Activated naive CD8-positive, alpha-beta T cell (primary cell): ENCODE measurements around the gene NUDCD3.

Experiments used
- H3K27ac Mint-ChIP-seq: one replicate; pipeline ENCODE4 v1.8.0; 2021; ENCODE audit warnings: mixed read lengths
- H3K27me3 Mint-ChIP-seq: one replicate; pipeline ENCODE4 v1.8.0; 2021; ENCODE audit warnings: mixed read lengths
- H3K36me3 Mint-ChIP-seq: one replicate; pipeline ENCODE4 v1.8.0; 2021; ENCODE audit warnings: mixed read lengths
- H3K4me1 Mint-ChIP-seq: one replicate; pipeline ENCODE4 v1.8.0; 2021; ENCODE audit warnings: low read depth, mixed read lengths
- H3K4me3 Mint-ChIP-seq: one replicate; pipeline ENCODE4 v1.8.0; 2021; ENCODE audit warnings: mild to moderate bottlenecking, mixed read lengths
- H3K9me3 Mint-ChIP-seq: one replicate; pipeline ENCODE4 v1.8.0; 2021; ENCODE audit warnings: low read depth, mixed read lengths

Gene NUDCD3

DNA sequence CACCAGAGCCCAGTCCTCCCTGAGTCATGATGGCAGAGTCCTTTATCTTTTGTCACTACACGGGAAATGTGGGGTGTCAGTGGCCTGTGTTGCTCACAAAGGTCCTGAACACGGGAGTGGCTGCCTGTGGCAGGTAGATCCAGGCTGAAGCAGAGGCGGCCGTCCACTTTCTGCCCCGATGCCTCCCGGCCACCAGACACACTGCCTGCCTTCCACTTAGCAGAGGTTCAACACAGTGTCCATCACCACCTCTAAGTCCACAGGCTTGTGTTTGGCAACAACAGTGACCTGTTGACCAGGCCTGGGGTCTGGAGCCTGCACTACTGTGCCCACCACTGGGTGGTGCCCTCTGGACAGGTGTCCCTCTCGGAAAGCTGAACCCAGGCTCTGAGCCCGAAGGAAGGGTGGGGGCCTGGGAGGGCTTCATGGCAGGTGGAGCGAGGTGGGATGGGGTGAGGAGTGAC, 115.2 kb downstream of the NUDCD3 start:
- H3K4me3 Mint-ChIP-seq, result no peak overlapping the region

DNA sequence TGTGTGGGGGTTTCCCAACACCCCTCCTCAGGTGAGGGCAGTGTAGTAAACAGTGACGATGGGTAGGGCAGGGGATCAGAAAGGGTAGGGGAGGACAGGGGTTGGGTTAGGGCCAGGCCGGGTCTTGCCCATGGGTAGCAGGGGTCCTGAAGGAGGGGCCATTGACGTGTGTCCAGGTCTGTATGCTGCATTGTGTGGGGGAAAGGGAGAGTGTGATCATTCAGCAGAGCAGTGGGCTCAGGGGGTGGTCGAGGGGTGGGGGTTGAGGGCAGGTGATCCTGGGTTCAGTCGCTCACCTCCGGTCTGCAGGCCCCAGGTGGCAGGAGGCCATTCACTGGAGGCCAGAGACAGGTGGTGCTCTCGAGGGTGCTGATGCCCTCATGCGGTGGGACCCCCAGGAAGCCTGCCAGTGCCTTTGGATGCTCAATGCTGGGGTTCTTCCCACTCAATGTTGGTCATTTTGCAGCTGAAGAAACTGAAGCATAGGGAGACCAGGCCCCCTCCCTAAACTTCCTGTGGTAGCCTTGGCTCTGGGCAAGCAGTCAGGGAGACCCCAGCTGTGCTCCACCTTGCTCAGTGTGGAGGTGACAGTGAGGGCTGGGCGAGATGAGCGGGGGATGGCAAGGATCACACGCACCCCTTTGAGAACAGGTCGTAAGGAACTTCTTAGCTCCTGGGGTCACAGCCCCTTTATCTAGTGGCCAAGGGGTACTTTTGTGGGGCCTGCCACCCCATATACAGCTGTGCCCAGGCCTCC, 116.3 kb downstream of the NUDCD3 start:
- no peak overlapping the region for H3K4me3 Mint-ChIP-seq
- no peaks in the 10 kb centered on the region for H3K27me3 Mint-ChIP-seq
- peaks cover 8% of the 10 kb centered on the region for H3K4me1 Mint-ChIP-seq
- peaks cover 3% of the 10 kb centered on the region for H3K9me3 Mint-ChIP-seq
- no peaks in the 10 kb centered on the region for H3K36me3 Mint-ChIP-seq
- H3K27ac Mint-ChIP-seq, result no peak overlapping the region

More for the DNA sequence above, 115.2 kb downstream of the NUDCD3 start:
- Mint-ChIP-seq H3K9me3 (no peaks in the 10 kb centered on the region), H3K27me3 (no peaks in the 10 kb centered on the region), H3K4me1 (peaks cover 2% of the 10 kb centered on the region), H3K36me3 (no peaks in the 10 kb centered on the region), H3K27ac (no peak overlapping the region)

DNA sequence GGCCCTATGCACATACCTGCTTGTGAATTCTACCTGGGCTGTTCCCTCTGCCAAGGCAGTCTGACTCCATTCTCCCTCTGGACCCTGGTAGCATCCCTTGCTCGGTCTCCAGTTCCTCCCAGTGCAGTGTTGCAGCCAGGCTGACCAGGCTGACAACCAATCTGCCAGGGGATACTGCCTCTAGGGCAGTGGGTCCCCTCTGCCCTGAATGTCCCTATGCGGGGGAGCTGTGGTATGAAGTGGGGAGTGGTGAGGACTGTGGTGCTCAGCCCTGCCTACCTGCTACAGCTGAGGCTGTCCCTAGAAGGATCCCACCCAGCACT, 117.1 kb downstream of the NUDCD3 start:
- H3K4me3 Mint-ChIP-seq, result no peak overlapping the region
- peaks cover 5% of the 10 kb centered on the region for H3K27me3 Mint-ChIP-seq

DNA sequence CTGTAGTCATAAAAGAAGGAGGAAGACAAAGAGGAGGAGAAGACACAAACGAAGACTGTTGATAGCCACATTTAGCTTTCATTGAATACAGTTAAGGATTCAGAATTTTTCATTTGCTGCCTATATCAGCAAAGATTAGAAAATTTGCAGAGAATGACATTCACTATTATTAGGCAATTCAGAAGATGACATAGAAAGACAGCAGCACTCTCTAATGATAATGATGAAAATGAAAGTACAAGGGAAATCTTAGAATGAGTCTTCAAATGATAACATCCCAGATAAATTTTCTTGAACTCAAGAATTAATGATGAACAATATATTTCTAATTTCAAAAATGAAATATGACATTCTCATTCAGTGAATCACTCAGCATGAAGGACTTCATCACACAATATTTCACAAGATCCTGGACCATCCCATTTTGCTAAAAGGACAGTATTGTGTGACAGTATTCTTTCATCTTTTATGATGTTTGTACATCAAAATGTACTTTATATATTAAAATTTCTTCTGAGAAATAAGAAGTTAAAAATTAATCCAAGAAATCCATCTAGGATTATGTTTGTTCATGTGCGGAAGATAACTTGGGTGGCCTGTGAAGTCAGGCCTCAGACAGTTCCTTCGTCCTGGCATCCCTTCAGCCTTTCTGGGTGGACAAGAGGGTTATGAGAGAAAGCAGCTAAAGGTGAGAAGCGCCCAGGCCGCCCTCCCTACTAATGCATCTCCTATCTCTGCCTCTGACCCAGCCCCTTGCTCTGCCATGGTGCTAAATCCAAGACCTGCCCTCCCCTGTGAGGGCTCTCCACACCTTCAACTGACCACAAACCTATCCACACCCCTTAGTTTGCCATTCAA, 117.7 kb downstream of the NUDCD3 start:
- Mint-ChIP-seq H3K36me3 (no peaks in the 10 kb centered on the region), H3K4me1 (peaks cover 10% of the 10 kb centered on the region), H3K9me3 (peaks cover 5% of the 10 kb centered on the region), H3K4me3 (no peak overlapping the region), H3K27me3 (peaks cover 5% of the 10 kb centered on the region), H3K27ac (no peak overlapping the region)

More for the DNA sequence above, 117.1 kb downstream of the NUDCD3 start:
- H3K36me3 Mint-ChIP-seq, result no peaks in the 10 kb centered on the region
- H3K27ac Mint-ChIP-seq, result no peak overlapping the region
- peaks cover 10% of the 10 kb centered on the region for H3K4me1 Mint-ChIP-seq
- H3K9me3 Mint-ChIP-seq, result peaks cover 5% of the 10 kb centered on the region

DNA sequence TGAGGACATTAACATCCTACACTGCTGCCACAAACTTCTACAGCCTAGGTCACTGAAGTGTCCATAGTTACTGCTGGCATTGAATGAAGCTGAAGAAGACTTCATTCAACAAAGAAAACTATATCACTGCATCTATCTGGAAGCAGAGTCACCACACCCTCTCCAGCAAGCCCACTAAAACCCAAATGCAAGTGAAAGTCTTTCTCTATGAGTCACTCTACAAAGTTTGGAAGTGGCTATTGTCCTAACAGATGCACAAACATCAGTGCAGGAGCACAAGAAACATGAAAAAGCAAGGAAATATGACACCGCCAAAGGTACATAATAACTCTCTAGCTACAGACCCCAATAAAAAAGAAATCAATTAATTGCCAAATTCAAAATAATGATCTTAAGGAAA, 121.6 kb downstream of the NUDCD3 start:
- peaks cover 10% of the 10 kb centered on the region for H3K4me1 Mint-ChIP-seq
- H3K27me3 Mint-ChIP-seq, result peaks cover 10% of the 10 kb centered on the region
- no peak overlapping the region for H3K4me3 Mint-ChIP-seq
- no peak overlapping the region for H3K27ac Mint-ChIP-seq
- peaks cover 2% of the 10 kb centered on the region for H3K36me3 Mint-ChIP-seq
- H3K9me3 Mint-ChIP-seq, result peaks cover 5% of the 10 kb centered on the region

DNA sequence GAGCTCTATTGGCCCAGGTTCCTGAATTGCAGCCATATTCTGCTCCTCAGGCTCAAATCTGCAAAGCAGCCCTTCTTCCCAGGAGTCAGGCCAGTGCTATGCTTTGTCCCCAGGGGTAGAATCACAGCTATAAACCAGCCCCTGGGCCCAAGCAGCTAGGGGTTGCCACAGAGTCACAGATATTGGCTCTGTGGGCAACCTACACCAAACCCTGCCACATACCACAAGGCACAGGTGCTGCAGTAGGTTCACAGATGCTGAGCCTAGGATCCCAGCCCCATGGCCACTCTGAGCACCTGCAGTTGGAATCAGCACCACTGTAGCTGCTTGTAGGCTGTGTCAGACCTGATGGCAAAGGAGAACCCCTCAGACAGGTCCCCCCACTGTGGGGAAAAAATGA, 122.0 kb downstream of the NUDCD3 start:
- H3K9me3 Mint-ChIP-seq, result peaks cover 5% of the 10 kb centered on the region
- H3K27me3 Mint-ChIP-seq, result peaks cover 10% of the 10 kb centered on the region
- H3K4me1 Mint-ChIP-seq, result peaks cover 10% of the 10 kb centered on the region
- H3K4me3 Mint-ChIP-seq, result no peak overlapping the region
- H3K36me3 Mint-ChIP-seq, result peaks cover 2% of the 10 kb centered on the region
- H3K27ac Mint-ChIP-seq, result no peak overlapping the region

DNA sequence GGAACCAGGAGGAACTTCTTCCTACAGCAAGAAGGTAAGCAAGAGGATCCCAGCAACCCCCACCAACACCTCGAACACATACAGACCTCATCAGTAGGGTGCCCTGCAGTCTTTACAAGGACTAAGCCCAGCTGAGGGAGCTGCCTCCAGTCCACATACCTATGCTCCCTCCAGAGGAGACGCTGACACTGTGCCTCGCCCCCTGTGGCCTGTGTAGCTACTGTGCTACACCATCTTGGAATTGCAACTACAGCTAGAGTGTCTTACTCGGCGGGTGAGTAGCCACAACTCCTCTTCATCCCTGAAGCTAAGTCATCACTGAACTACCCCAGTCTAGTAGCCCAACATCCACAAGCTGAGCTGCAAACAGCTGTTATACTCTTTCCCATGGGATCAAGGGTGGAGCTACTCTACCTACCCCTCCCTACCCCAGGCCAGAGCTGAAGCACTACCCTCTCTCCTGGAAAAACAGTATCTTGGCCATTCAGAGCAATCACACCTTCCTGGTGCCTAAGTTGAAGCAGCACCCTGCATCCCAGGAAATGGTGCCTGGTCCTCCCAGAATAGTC, 122.9 kb downstream of the NUDCD3 start:
- H3K9me3 Mint-ChIP-seq, result peaks cover 5% of the 10 kb centered on the region
- H3K27ac Mint-ChIP-seq, result no peak overlapping the region
- H3K36me3 Mint-ChIP-seq, result peaks cover 2% of the 10 kb centered on the region
- no peak overlapping the region for H3K4me3 Mint-ChIP-seq
- H3K27me3 Mint-ChIP-seq, result peaks cover 11% of the 10 kb centered on the region
- H3K4me1 Mint-ChIP-seq, result peaks cover 10% of the 10 kb centered on the region

DNA sequence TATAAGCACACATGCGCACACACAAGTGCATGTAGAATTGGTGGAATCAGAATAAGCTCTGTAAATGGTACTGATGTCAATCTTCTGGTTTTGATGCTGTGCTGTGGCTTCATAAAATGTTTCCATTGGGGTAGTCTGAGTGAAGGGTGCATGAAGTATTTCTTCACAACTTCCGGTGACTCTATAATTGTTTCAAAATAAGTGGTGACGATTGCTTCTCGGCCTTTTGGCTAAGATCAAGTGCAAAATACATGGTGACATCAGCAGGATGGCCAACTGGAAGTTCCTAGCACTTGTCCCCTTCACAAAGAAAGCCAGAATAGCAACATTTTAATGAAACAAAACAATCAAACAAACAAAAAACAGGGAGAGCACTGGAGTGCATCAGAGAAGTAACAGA, 123.5 kb downstream of the NUDCD3 start:
- H3K4me1 Mint-ChIP-seq, result peaks cover 8% of the 10 kb centered on the region
- H3K27ac Mint-ChIP-seq, result no peak overlapping the region
- peaks cover 5% of the 10 kb centered on the region for H3K9me3 Mint-ChIP-seq
- peaks cover 2% of the 10 kb centered on the region for H3K36me3 Mint-ChIP-seq
- H3K27me3 Mint-ChIP-seq, result peaks cover 14% of the 10 kb centered on the region
- H3K4me3 Mint-ChIP-seq, result no peak overlapping the region

DNA sequence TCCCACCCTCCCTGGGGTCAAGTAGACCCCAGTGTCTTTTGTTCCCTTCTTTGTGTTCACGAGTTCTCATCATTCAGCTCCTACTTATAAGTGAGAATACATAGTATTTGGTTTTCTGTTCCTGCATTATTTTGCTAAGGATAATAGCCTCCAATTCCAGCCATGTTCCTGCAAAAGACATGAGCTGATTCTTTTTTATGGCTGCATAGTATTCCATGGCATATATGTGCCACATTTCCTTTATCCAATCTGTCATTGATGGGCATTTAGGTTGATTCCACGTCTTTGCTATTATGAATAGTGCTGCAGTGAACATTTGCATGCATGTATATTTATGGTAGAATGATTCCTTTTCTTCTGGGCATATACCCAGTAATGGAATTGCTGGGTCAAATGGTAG, 136.8 kb downstream of the NUDCD3 start:
- H3K9me3 Mint-ChIP-seq, result peaks cover 10% of the 10 kb centered on the region
- no peaks in the 10 kb centered on the region for H3K4me1 Mint-ChIP-seq
- H3K27ac Mint-ChIP-seq, result no peak overlapping the region
- H3K4me3 Mint-ChIP-seq, result no peak overlapping the region
- H3K36me3 Mint-ChIP-seq, result peaks cover 10% of the 10 kb centered on the region
- H3K27me3 Mint-ChIP-seq, result peaks cover 18% of the 10 kb centered on the region

DNA sequence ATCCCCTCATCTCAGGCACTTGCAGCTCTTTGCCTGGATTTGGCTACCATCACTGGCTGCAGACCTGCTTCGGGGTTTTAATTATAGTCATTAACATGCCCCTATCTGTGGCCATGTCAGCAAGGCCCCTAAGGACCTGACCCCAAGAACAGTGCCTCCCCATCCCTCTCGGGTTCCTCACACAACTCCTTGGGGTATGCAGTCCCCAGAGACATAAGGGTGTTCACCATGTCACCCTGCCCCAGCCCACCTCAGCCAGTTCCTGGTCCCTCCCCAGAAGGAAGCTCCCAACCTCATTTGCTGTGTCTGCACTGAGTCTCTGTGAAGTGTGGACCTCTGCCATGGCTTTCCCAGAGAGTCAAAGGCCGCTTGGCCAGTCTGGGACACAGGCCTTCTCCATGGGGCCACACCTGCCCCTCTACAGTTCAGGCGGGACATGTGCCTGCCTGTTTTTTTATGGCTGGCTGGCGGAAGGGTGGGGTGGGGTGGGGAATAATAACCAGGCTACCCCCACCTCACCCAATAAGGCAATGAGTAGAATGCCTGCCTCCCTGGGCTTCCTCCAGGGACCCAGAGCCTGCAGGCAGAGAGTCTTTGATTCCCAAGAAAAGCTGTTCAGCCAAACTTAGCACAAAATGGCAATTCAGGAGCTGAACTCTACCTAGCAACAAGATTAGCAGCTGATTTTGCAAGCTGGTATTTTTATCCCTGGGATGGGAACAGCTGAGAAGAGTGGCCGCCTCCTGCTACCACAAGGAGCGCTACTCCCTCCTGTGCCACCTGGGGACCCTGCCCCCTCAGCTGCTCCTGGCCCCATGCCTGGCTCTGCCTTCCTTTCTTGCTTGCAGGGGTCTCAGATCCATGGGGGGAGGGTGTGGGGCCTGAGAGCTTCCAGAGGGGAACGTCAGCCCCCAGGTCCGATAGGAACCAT, 141.3 kb downstream of the NUDCD3 start:
- H3K9me3 Mint-ChIP-seq, result peaks cover 4% of the 10 kb centered on the region

DNA sequence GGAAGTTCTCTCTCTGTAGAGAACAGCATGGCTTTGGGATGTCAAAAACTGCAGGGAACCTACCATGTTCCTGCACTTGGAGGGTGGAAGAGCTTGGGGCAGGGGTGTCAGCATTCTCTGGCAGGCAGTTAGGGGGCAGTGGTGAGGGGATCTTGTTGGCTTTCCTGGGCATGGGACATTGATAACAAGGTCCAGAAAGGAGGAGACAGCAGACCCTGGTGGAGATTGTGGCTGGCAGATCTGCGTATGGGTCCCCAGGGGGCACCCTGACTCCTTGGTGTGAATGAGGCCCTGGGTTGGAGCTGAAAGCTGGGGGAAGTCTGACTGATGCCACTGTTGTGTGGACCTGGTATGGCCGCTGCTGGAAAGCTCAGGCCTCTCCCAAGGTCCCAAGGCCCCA, 142.2 kb downstream of the NUDCD3 start:
- Mint-ChIP-seq H3K27ac (no peak overlapping the region), H3K9me3 (peaks cover 4% of the 10 kb centered on the region), H3K27me3 (peaks cover 8% of the 10 kb centered on the region), H3K4me1 (no peaks in the 10 kb centered on the region), H3K36me3 (peaks cover 7% of the 10 kb centered on the region), H3K4me3 (no peak overlapping the region)

More for the DNA sequence above, 141.3 kb downstream of the NUDCD3 start:
- H3K27me3 Mint-ChIP-seq, result peaks cover 8% of the 10 kb centered on the region
- no peak overlapping the region for H3K4me3 Mint-ChIP-seq
- peaks cover 7% of the 10 kb centered on the region for H3K36me3 Mint-ChIP-seq
- no peak overlapping the region for H3K27ac Mint-ChIP-seq
- no peaks in the 10 kb centered on the region for H3K4me1 Mint-ChIP-seq

DNA sequence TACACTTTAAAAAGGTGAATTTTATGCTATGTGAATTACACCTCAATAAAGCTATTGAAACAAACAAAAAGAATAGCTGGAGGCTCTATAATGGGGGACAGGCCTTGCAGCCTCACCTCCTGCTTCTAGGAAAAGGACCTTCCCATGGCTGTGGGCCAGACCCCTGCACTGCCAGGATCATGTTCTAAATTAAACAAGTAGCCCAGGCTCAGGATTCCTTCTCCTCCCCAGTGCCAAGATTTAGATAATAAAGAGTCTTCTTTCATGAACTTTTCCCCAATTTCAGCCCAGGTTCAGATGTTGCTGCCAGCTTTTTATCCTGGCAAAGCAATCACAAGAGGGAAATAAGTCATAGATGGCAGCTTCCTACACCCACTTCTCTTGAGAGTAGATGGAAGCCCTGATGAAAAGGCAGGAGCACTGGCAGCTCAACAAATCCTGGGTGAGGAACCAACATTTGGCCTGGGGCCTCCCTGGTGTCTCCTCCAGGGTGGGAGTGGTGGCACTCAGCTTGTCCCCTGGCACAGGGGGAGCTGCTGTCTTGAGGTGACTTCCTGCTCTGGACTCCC, 142.8 kb downstream of the NUDCD3 start:
- H3K27me3 Mint-ChIP-seq, result peaks cover 8% of the 10 kb centered on the region
- no peak overlapping the region for H3K27ac Mint-ChIP-seq
- peaks cover 7% of the 10 kb centered on the region for H3K36me3 Mint-ChIP-seq
- H3K4me3 Mint-ChIP-seq, result no peak overlapping the region
- no peaks in the 10 kb centered on the region for H3K4me1 Mint-ChIP-seq
- H3K9me3 Mint-ChIP-seq, result peaks cover 4% of the 10 kb centered on the region

DNA sequence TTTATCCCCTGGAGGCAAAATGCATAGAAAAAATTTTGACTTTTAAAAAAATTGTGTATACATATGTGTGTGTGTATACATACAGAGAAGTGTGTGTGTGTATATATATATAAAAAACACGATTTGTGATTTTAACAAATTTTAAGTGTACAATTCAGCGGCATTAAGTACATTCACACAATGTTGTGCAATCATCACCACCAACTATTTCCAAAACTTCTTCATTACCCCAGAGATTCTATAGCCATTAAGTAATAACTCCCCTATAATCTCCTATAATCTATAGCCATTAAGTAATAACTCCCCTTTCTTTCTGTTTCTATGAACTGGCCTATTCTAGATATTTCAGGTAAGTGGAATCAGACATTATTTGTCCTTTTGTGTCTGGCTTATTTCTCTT, 144.4 kb downstream of the NUDCD3 start:
- peaks cover 8% of the 10 kb centered on the region for H3K27me3 Mint-ChIP-seq
- H3K9me3 Mint-ChIP-seq, result peaks cover 4% of the 10 kb centered on the region
- peaks cover 7% of the 10 kb centered on the region for H3K36me3 Mint-ChIP-seq
- H3K4me3 Mint-ChIP-seq, result no peak overlapping the region
- no peak overlapping the region for H3K27ac Mint-ChIP-seq
- no peaks in the 10 kb centered on the region for H3K4me1 Mint-ChIP-seq

DNA sequence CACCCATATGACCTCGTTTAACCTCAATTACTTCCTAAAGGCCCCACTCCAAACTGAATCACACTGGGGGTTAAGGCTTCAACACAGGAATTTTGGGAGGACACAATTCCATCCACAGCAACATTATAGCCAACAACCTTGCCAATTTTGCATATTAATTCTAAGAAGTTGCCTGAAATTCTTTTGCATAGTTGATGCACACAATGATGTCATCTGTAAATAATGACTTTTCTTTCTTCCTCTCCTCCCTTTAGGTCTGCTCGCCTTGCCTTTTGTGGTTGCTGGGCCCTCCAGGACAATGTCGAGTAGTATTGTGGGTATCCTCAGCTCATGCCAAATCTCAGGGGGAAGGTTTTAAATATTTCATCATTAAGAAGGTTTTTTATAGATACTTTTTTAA, 149.1 kb downstream of the NUDCD3 start:
- no peak overlapping the region for H3K4me3 Mint-ChIP-seq
- H3K4me1 Mint-ChIP-seq, result no peaks in the 10 kb centered on the region
- peaks cover 5% of the 10 kb centered on the region for H3K27me3 Mint-ChIP-seq

More for the DNA sequence above, 149.1 kb downstream of the NUDCD3 start:
- H3K27ac Mint-ChIP-seq, result no peak overlapping the region
- peaks cover 12% of the 10 kb centered on the region for H3K9me3 Mint-ChIP-seq
- H3K36me3 Mint-ChIP-seq, result no peaks in the 10 kb centered on the region
